Esophagus muscularis mucosa (tissue), 4 donors: Measurements from ENCODE around the gene ARMC2. TPM values are rescaled to one million over a fixed set of nuclear protein-coding genes. Genes with fewer than 3 reads are reported as not detected.

ENCODE experiments used
- DNase-seq: peaks from one replicate; pipeline ENCODE4 v3.0.0-alpha.2; 2017; ENCODE audit errors: extremely low spot score
- H3K27ac ChIP-seq, 4 donors: fragments of 200-600 bp; sonication (generic); replicated peaks in 1 of 4; 1 replicate in 3 of 4; 2 replicates in 1 of 4; pipeline ENCODE4 v1.5.1; 2016 to 2019; ENCODE audit warnings: mild to moderate bottlenecking in 1 of 4
- H3K27me3 ChIP-seq, 4 donors: fragments of 200-600 bp; sonication (generic); one replicate each; pipeline versions ENCODE4 v1.5.1 to v1.6.0; 2016 to 2019
- H3K36me3 ChIP-seq, 4 donors: fragments of 200-600 bp; sonication (generic); one replicate each; pipeline ENCODE4 v1.5.1; 2016 to 2019
- H3K4me1 ChIP-seq, 4 donors: fragments of 200-600 bp; sonication (generic); one replicate each; pipeline ENCODE4 v1.5.1; 2016 to 2019
- H3K4me3 ChIP-seq, 4 donors: fragments of 200-600 bp; sonication (generic); 1 replicate in 2 of 4; 2 replicates in 2 of 4; pipeline ENCODE4 v1.5.1; 2016 to 2019; ENCODE audit warnings: mild to moderate bottlenecking in 4 of 4, moderate library complexity in 1 of 4
- H3K9me3 ChIP-seq, 4 donors: fragments of 200-600 bp; sonication (generic); 1 replicate in 3 of 4; 2 replicates in 1 of 4; pipeline ENCODE4 v1.5.1; 2016 to 2019
- EP300 ChIP-seq: sonication (generic); formaldehyde crosslinking; IDR thresholded peaks from one replicate; pipeline ENCODE4 v1.6.1; 2017; ENCODE audit warnings: antibody characterized with exemption
- POLR2A ChIP-seq: fragments of 450-650 bp; IDR thresholded peaks from one replicate; pipeline ENCODE4 v1.6.1; 2017; ENCODE audit warnings: antibody characterized with exemption, moderate library complexity, mild to moderate bottlenecking, low read depth
- POLR2AphosphoS5 ChIP-seq, 2 donors: sonication (generic); formaldehyde crosslinking; IDR thresholded peaks; one replicate each; pipeline ENCODE4 v1.6.1; 2017; ENCODE audit warnings: antibody characterized with exemption in 2 of 2
- WGBS: methylation state at CpG from one replicate; pipeline ENCODE4 v1.1.5; 2018; 5-methylcytosine and 5-hydroxymethylcytosine counted together
- intact Hi-C: fragments of 100-400 bp; cut with DNase I; formaldehyde crosslinking; loops from one replicate; pipeline ENCODE4 v1.15.1; 2023
- total RNA-seq, 4 donors: library from RNA; depleted of rRNA; stranded (reverse); fragments of >200 nt; gene quantifications; one replicate each; pipeline versions ENCODE4 v1.1.0 to v1.2.1, GENCODE V29; 2016
- TF ChIP-seq, protein P1 (sequence below), 3 experiments: fragments of 200-600 bp in 2 of 3; fragments of 450-650 bp in 1 of 3; sonication (generic) in 2 of 3; IDR thresholded peaks; one replicate each; pipeline ENCODE4 v1.5.1; 2017 to 2019; ENCODE audit warnings: antibody characterized with exemption in 3 of 3, mild to moderate bottlenecking in 2 of 3, moderate library complexity in 1 of 3

Gene ARMC2
- total RNA-seq, 4 donors from 2014 or later: 2.1 to 5.1 (median 3.2) TPM

DNA sequence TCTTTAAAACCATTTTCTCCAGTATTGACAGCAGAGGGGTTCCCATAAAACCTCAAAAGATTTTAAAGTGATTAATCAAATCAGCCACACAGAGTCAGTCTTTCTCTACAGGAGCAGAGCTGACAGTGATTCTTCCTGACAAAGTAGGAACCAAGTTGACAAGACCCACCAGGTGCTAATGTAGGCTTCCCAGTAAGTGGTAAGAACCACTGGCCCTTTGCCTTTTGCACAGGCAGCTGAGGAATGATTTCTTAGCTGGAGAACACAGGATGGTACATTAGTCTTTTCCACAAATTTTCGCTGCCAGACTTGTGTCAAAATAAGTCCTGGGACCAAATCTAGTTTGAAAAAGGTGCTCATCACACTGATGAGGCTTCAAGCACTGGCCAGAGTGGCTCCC, 95.8 kb downstream of the ARMC2 start:
- no peak overlapping the region for H3K4me3 ChIP-seq
- peak overlapping the region; percentile 82 to 89 (median 85) for H3K27ac ChIP-seq
- H3K9me3 ChIP-seq: no peaks in the 10 kb centered on the region
- no peak for TF ChIP-seq POLR2AphosphoS5 (IDR thresholded peaks at IDR 0.05)
- TF ChIP-seq POLR2A: no peak
- TF ChIP-seq, protein P1, sequence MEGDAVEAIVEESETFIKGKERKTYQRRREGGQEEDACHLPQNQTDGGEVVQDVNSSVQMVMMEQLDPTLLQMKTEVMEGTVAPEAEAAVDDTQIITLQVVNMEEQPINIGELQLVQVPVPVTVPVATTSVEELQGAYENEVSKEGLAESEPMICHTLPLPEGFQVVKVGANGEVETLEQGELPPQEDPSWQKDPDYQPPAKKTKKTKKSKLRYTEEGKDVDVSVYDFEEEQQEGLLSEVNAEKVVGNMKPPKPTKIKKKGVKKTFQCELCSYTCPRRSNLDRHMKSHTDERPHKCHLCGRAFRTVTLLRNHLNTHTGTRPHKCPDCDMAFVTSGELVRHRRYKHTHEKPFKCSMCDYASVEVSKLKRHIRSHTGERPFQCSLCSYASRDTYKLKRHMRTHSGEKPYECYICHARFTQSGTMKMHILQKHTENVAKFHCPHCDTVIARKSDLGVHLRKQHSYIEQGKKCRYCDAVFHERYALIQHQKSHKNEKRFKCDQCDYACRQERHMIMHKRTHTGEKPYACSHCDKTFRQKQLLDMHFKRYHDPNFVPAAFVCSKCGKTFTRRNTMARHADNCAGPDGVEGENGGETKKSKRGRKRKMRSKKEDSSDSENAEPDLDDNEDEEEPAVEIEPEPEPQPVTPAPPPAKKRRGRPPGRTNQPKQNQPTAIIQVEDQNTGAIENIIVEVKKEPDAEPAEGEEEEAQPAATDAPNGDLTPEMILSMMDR (IDR thresholded peaks at IDR 0.05): no peak
- TF ChIP-seq EP300: no peak
- WGBS: 70% methylated on average over 1 of the region's 1 CpG
- no peak for DNase-seq
- H3K36me3 ChIP-seq: no peaks in the 10 kb centered on the region
- H3K27me3 ChIP-seq: no peaks in the 10 kb centered on the region
- peaks cover 57 to 73% (median 57%) of the 10 kb centered on the region in 4 donors for H3K4me1 ChIP-seq
- intact Hi-C loops: loop anchor here (10.0 kb wide), 1 partner anchor 121 kb away; no protein-coding TSS in a partner anchor

DNA sequence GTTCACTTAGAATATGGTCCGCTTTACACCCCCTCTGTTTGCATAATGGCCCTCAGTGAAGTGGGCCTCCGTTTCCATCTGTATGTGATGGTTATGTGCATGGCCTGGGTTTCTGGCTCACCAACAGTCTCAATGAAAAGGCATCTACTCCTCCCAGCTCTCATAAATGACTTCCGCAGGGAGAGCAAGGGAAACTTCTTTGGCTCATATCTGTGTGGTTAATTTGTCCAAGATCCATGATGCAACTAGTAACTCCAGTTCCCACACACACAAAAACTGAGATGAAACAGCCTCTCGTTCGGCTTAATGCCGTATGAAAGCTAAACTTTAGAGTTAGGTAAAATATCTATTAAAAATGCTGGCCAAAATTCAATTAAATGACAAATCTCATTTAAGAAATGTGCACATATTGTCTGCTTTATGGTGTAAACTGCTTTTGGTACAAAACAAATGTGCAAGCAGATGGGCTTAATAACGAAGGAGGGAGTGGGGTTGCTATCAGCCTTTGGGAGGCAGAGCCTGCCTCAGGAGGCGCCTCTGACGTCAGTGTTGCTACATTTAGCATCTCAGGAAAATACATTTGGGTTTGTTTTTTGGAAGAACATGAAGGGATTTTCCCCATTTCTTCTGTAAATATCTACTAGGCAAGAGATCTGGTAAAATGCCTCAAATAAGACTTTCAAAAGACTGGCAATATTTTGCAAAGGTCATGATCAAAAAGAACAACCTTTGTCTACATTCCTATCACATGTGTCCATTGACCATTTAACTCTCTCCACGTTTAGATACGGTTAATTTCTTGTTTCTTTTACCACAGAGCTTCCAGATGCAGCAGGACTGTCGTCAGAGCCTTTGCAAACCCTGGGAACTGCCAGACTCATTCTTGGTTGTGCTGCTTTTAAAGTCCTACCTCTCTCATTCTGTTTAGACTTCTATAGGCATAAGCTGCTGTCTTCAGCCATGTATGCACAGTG, 96.8 kb downstream of the ARMC2 start:
- Histone ChIP-seq H3K4me3 (peak overlapping the region; percentile 4 to 22 (median 16)), H3K27ac (peak overlapping the region; percentile 82 to 89 (median 85)), H3K4me1 (peaks cover 57 to 77% (median 60%) of the 10 kb centered on the region in 4 donors), H3K9me3 (no peaks in the 10 kb centered on the region), H3K27me3 (no peaks in the 10 kb centered on the region), H3K36me3 (no peaks in the 10 kb centered on the region)
- intact Hi-C loops: loop anchor here (5.0 to 10.0 kb wide), 2 partner anchors 57 to 120 kb away; no protein-coding TSS in a partner anchor
- DNase-seq: peak; percentile 80
- TF ChIP-seq POLR2AphosphoS5 (IDR thresholded peaks at IDR 0.05): peak in 1 of 2 donors; percentile 65
- TF ChIP-seq EP300: no peak
- TF ChIP-seq, protein P1 (IDR thresholded peaks at IDR 0.05): no peak
- TF ChIP-seq POLR2A: no peak
- WGBS: 37% methylated on average over 12 of the region's 12 CpGs

DNA sequence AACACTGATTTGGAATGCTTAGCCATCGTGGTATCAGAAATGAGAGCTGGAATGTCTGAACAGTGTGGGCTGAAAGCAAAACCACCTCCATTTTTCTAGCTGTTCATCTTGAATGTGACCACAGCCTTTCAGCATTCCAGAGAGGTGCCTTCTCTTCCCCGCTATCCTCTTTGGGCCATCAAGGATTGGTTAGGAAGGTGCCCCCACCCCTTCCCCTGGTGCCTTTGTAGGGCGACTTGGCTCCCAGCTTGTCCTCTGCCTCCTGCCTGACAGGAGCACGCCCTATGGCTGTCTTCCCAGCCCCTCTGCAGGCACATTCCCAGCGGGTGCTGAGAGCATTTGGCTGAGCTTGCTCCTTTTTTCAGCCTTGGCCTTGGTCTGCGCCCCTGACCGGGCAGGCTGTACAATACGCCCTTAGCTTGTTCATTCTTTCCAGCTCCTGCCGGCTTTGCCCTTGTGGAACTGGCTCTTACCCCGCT, 97.5 kb downstream of the ARMC2 start:
- Histone ChIP-seq H3K4me3 (peak overlapping the region; percentile 4 to 21 (median 11)), H3K9me3 (no peaks in the 10 kb centered on the region), H3K4me1 (peaks cover 58 to 77% (median 61%) of the 10 kb centered on the region in 4 donors), H3K27ac (peak overlapping the region; percentile 82 to 89 (median 85)), H3K36me3 (no peaks in the 10 kb centered on the region), H3K27me3 (no peaks in the 10 kb centered on the region)
- TF ChIP-seq, protein P1 (IDR thresholded peaks at IDR 0.05): no peak
- TF ChIP-seq POLR2A: no peak
- TF ChIP-seq POLR2AphosphoS5 (IDR thresholded peaks at IDR 0.05): peak; percentile 47 to 75
- no peak for DNase-seq
- intact Hi-C loops: loop anchor here (5.0 to 10.0 kb wide), 2 partner anchors 57 to 119 kb away; no protein-coding TSS in a partner anchor
- 28% methylated on average over 10 of the region's 10 CpGs for whole genome bisulfite sequencing

DNA sequence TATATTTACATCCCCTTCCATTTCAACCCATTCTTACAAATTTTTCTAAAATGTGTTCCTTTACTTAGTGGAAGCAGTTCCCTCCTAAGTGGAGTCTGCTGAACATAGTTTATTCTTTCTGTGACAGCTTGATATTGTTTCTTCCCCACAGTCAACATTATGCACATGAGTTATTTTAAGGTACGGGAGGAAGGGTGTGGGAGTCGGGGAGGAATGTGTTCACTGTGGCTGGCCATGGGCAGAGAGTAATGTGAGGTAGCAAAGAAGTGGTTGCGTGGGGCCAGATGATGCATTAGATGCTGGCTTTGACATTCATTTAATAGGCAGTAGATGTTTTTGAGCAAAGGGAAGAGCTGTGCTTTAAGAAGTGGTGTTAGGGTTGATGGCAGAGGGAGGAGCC, 98.5 kb downstream of the ARMC2 start:
- intact Hi-C loops: loop anchor here (5.0 to 10.0 kb wide), 2 partner anchors 56 to 118 kb away; no protein-coding TSS in a partner anchor
- WGBS: 18% methylated on average over 3 of the region's 3 CpGs
- H3K4me3 ChIP-seq: no peak overlapping the region
- no peaks in the 10 kb centered on the region for H3K36me3 ChIP-seq
- H3K27me3 ChIP-seq: no peaks in the 10 kb centered on the region
- H3K27ac ChIP-seq: peak overlapping the region; percentile 82 to 89 (median 85)
- H3K4me1 ChIP-seq: peaks cover 68 to 77% (median 71%) of the 10 kb centered on the region in 4 donors
- no peaks in the 10 kb centered on the region for H3K9me3 ChIP-seq
- DNase-seq: no peak
- TF ChIP-seq POLR2AphosphoS5 (IDR thresholded peaks at IDR 0.05): peak in 1 of 2 donors; percentile 21
- TF ChIP-seq POLR2A: no peak
